HUES64 (cell line): ENCODE data around the gene C16orf92. TPM values are rescaled to one million over a fixed set of nuclear protein-coding genes. Genes with fewer than 3 reads are reported as not detected.

Experiments used
- H3K27ac ChIP-seq: 2 replicates; pipeline ENCODE4 v1.7.0; 2013; ENCODE audit warnings: low read depth, low read length, inconsistent platforms
- H3K27me3 ChIP-seq: 2 replicates; pipeline ENCODE4 v1.6.1; 2013; ENCODE audit warnings: mild to moderate bottlenecking, low read length; ENCODE audit not compliant: insufficient read depth
- H3K36me3 ChIP-seq: 2 replicates; pipeline ENCODE4 v1.6.1; 2013; ENCODE audit warnings: mild to moderate bottlenecking, low read length; ENCODE audit not compliant: insufficient read depth
- H3K4me1 ChIP-seq: 2 replicates; pipeline ENCODE4 v1.6.1; 2013; ENCODE audit warnings: mild to moderate bottlenecking, low read length, moderate library complexity; ENCODE audit not compliant: insufficient read depth
- H3K4me3 ChIP-seq: 2 replicates; pipeline ENCODE4 v1.5.1; 2013; ENCODE audit warnings: mild to moderate bottlenecking, low read length, moderate library complexity
- H3K9ac ChIP-seq: 2 replicates; pipeline ENCODE4 v1.6.1; 2013; ENCODE audit warnings: mild to moderate bottlenecking, low read depth, low read length
- H3K9me3 ChIP-seq: 2 replicates; pipeline ENCODE4 v1.6.1; 2013; ENCODE audit warnings: low read depth, low read length; ENCODE audit not compliant: insufficient read depth
- WGBS: fragments of 150-250, 120-280 bp; methylation state at CpG from one replicate; pipeline ENCODE4 v1.1.7; 2013; ENCODE audit warnings: missing lambda C conversion rate; 5-methylcytosine and 5-hydroxymethylcytosine counted together
- polyA plus RNA-seq, 2 experiments: library from polyadenylated mRNA; stranded (reverse); fragments of 50-300 nt; gene quantifications; one replicate each; pipeline ENCODE4 v1.2.3, GENCODE V29; 2013

C16orf92 gene
- not detected for polyA plus RNA-seq (2013, experiment 1 of 2)
- not detected for polyA plus RNA-seq (2013, experiment 2 of 2)

DNA sequence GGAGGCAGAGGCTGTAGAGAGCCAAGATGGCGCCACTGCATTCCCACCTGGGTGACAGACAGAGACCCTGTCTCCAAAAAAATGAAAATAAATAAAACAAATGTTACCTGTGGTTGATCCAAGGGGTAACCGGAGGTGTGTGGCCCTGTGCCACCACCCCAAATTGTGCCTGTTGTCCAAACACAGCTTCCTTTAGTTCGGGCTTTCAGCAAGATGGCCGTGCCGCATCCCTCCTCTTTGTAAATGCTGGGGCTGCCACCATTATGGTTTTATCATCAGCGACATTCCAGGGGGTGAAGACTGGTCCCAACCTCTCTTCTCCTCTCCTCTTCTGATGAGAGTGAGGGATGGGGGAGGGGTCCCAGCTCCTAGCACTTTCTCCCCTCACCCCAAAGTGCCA lies at the start of gene C16orf92:
C16orf92 (plus strand) TSS at position 312 of the 400 bp plus-strand sequence. CDS start 143 bp downstream, outside the sequence.
- Histone ChIP-seq H3K36me3 (no peaks in the 10 kb centered on the region; the same call in 1 of the 2 replicates), H3K4me3 (no peak within 1 kb of the TSS), H3K27ac (no peak within 1 kb of the TSS), H3K4me1 (no peaks in the 10 kb centered on the region), H3K9ac (no peak within 1 kb of the TSS), H3K9me3 (no peaks in the 10 kb centered on the region), H3K27me3 (no peaks in the 10 kb centered on the region)
- WGBS = 92% methylated on average over 5 of the region's 6 CpGs

GRCh38 chr16:29973384-29974246 lies 49.4 kb upstream of the C16orf92 start, which contains the start of gene TAOK2:
Gene TAOK2, plus strand, starts transcription at chr16:29973868. Its CDS starts 3,905 bp downstream, at chr16:29977773.
- H3K9ac ChIP-seq = peak within 1 kb of the TSS; percentile 60
- WGBS = 2% methylated on average over 75 of the region's 75 CpGs
- peaks cover 38% of the 10 kb centered on the region for H3K36me3 ChIP-seq
- peaks cover 9% of the 10 kb centered on the region for H3K9me3 ChIP-seq
- peak within 1 kb of the TSS; percentile 78 for H3K4me3 ChIP-seq
- H3K27ac ChIP-seq = peak within 1 kb of the TSS; percentile 66
- H3K4me1 ChIP-seq = peaks cover 26% of the 10 kb centered on the region
- H3K27me3 ChIP-seq = peaks cover 11% of the 10 kb centered on the region

DNA sequence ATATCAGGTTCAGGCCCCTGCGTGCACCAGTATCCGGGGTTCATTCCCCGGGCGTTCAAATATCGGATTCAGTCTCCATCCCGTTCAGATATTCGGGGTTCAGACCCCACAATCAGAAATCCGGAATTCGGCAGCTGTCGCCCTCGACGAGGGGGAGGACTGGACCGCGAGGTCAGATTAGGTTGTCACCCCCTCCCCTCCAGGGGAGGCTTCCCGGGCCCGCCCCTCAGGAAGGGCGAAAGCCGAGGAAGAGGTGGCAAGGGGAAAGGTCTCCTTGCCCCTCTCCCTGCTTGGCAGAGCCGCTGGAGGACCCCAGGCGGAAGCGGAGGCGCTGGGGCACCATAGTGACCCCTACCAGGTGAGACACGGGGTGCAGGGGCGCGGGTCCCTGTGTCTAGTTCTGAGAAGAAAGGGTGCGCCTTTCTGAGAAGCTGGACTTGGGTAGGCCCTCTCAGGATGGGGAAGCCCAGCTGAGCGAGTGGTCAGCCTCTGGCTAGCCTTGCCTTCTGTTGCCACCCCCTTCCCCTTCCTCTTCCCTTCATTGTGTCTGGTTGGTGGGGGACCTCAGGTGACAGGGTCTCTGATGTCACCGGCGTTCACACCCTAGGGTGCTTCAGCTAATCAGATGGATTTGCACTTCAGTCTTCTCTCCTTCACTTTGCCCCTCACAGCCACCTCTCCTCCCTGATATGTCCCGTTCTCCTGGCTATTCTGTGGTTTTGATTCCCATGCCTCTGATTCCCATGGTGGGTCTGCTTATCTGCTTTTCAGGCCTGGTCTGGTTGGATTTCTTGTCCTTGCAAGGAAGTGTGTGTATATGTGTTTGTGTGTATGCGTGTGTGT lies 48.5 kb upstream of the C16orf92 start:
- H3K4me3 ChIP-seq = peak overlapping the region; percentile 78
- 8% methylated on average over 29 of the region's 31 CpGs for WGBS
- H3K27ac ChIP-seq = peak overlapping the region; percentile 66
- peaks cover 43% of the 10 kb centered on the region for H3K36me3 ChIP-seq
- H3K9ac ChIP-seq = peak overlapping the region; percentile 60
- H3K27me3 ChIP-seq = peaks cover 11% of the 10 kb centered on the region
- peaks cover 9% of the 10 kb centered on the region for H3K9me3 ChIP-seq
- H3K4me1 ChIP-seq = peaks cover 26% of the 10 kb centered on the region

DNA sequence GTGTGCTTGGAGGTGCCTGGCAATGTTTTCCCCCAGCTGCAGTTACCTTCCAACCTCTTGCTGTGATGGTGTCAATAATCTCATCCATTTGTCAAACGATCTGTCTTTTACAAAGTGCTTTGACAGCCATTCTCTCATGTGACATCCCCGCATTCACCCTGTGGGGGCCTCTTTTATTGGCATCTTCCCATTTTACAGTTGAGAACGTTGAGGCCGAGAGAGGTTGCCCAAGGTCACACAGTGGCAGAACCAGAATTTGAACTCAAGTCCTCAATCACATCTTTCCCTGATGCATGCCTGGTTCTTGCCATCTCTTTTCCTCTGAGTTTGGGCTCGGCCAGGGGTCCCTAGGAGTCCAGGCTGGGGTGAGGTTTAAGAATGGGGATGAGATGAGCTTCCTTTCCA lies 47.9 kb upstream of the C16orf92 start:
- no peak overlapping the region for H3K9ac ChIP-seq
- peaks cover 26% of the 10 kb centered on the region for H3K4me1 ChIP-seq
- peak overlapping the region; percentile 78 for H3K4me3 ChIP-seq

DNA sequence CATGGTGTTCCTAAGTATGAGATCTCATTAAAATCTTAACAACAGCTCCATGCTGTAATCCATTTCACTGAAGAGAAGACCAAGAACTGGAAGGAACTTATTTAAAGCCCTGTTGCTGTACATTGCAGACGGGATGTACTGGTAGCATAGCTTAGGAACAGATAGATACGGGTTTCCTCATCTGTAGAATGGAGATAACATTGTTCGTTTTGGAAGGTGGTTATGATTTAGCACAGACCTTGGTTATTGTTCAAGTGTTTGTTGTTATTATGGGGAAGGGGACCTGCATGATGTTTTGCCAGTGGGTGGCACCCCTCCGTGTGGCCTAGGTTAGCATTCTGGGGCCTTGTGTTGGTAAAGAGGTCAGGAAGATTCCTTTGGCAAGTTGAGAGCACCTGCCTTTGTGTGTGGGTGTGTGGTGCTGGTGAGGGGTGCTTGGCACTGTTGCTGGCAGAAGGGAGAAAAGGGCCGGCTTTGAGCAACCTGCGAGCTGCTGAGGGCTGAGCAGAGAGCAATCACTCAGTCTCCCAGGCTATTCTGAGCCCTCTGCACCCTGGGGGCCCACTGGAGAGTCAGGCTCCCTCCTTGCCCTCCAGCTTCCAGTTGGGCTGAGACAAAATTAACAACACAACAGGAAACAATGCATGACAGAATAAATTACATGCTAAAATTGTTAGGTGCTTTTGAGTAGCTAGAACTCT lies 47.0 kb upstream of the C16orf92 start:
- Histone ChIP-seq H3K4me3 (peak overlapping the region; percentile 78), H3K9ac (0 out of 2 replicates have a peak overlapping the region, but pooled peaks have one; percentile 24), H3K36me3 (peaks cover 54% of the 10 kb centered on the region), H3K27me3 (peaks cover 11% of the 10 kb centered on the region), H3K9me3 (peaks cover 9% of the 10 kb centered on the region), H3K4me1 (peaks cover 26% of the 10 kb centered on the region), H3K27ac (no peak overlapping the region; the same call in 1 of the 2 replicates)
- WGBS = 51% methylated on average over 6 of the region's 6 CpGs

More for the DNA sequence above, 47.9 kb upstream of the C16orf92 start:
- no peak overlapping the region for H3K27ac ChIP-seq
- H3K27me3 ChIP-seq = peaks cover 11% of the 10 kb centered on the region
- H3K9me3 ChIP-seq = peaks cover 9% of the 10 kb centered on the region
- peaks cover 45% of the 10 kb centered on the region for H3K36me3 ChIP-seq
- 83% methylated on average over 5 of the region's 5 CpGs for WGBS

GRCh38 chr16:29977063-29977825 lies 45.8 kb upstream of the C16orf92 start:
- Histone ChIP-seq H3K4me1 (peaks cover 26% of the 10 kb centered on the region), H3K4me3 (peak overlapping the region; percentile 78; the same call in 1 of the 2 replicates), H3K36me3 (peaks cover 55% of the 10 kb centered on the region), H3K27me3 (peaks cover 8% of the 10 kb centered on the region), H3K9me3 (peaks cover 9% of the 10 kb centered on the region), H3K27ac (no peak overlapping the region), H3K9ac (no peak overlapping the region)
- 91% methylated on average over 9 of the region's 9 CpGs for WGBS

GRCh38 chr16:29978081-29978480 lies 44.9 kb upstream of the C16orf92 start:
- H3K4me1 ChIP-seq = peaks cover 26% of the 10 kb centered on the region
- WGBS = 94% methylated on average over 9 of the region's 9 CpGs
- H3K27ac ChIP-seq = no peak overlapping the region
- H3K9me3 ChIP-seq = peaks cover 1% of the 10 kb centered on the region; the same call in 1 of the 2 replicates
- no peaks in the 10 kb centered on the region for H3K27me3 ChIP-seq
- H3K4me3 ChIP-seq = no peak overlapping the region
- no peak overlapping the region for H3K9ac ChIP-seq
- H3K36me3 ChIP-seq = peaks cover 56% of the 10 kb centered on the region

GRCh38 chr16:29978564-29979270 lies 44.3 kb upstream of the C16orf92 start:
- Histone ChIP-seq H3K27me3 (no peaks in the 10 kb centered on the region), H3K27ac (no peak overlapping the region), H3K9me3 (no peaks in the 10 kb centered on the region), H3K9ac (no peak overlapping the region), H3K4me1 (peaks cover 26% of the 10 kb centered on the region), H3K36me3 (peaks cover 63% of the 10 kb centered on the region), H3K4me3 (no peak overlapping the region)
- 95% methylated on average over 9 of the region's 9 CpGs for WGBS

DNA sequence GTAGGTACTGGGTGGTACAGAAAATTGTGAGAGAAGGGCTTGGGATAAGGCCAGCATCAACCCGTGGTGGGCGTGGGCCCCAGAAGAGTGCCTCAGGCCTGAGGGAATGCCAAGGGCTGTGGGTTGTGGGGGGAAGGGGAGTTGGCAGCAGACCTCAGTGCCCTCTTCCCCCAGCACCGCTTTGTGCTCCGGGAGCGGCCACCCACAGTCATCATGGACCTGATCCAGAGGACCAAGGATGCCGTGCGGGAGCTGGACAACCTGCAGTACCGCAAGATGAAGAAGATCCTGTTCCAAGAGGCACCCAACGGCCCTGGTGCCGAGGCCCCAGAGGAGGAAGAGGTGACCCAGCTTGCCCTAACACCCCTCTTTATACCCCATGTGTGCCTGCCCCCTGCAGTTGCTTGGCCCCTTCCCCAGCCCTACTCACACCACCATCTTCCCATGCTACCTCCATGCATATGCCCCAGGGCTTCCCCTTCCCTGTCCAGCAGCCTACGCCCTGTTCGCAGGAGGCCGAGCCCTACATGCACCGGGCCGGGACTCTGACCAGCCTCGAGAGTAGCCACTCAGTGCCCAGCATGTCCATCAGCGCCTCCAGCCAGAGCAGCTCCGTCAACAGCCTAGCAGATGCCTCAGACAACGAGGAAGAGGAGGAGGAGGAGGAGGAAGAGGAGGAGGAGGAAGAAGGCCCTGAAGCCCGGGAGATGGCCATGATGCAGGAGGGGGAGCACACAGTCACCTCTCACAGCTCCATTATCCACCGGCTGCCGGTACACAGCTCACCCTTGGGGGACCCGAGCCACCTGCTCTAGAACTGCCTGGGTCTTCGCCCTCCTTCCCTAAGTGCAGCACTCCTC lies 40.2 kb upstream of the C16orf92 start:
- H3K4me3 ChIP-seq = no peak overlapping the region
- no peaks in the 10 kb centered on the region for H3K4me1 ChIP-seq
- H3K27me3 ChIP-seq = no peaks in the 10 kb centered on the region
- H3K9me3 ChIP-seq = no peaks in the 10 kb centered on the region
- H3K9ac ChIP-seq = no peak overlapping the region
- H3K27ac ChIP-seq = no peak overlapping the region
- WGBS = 92% methylated on average over 24 of the region's 24 CpGs
- peaks cover 99% of the 10 kb centered on the region for H3K36me3 ChIP-seq
